Measurements from ENCODE around the gene CSRNP2.
A peak's percentile ranks its signal among the peaks of the same experiment; 100 is the strongest.
"Not testable (repeated sequence)": the region's sequence is repeated elsewhere in the genome, so short reads cannot be mapped to it uniquely, and the experiment has no call there.

CSRNP2 gene

GRCh38 chr12:51078346-51078745 lies 5.0 kb downstream of the CSRNP2 start:
- DNase-seq (ENCODE audit: low read depth), result not testable (repeated sequence)

- DNase-seq (ENCODE audit: low read depth), result no peak
Measured at GRCh38 chr12:51077930-51078329, 5.5 kb downstream of the CSRNP2 start.

DNA sequence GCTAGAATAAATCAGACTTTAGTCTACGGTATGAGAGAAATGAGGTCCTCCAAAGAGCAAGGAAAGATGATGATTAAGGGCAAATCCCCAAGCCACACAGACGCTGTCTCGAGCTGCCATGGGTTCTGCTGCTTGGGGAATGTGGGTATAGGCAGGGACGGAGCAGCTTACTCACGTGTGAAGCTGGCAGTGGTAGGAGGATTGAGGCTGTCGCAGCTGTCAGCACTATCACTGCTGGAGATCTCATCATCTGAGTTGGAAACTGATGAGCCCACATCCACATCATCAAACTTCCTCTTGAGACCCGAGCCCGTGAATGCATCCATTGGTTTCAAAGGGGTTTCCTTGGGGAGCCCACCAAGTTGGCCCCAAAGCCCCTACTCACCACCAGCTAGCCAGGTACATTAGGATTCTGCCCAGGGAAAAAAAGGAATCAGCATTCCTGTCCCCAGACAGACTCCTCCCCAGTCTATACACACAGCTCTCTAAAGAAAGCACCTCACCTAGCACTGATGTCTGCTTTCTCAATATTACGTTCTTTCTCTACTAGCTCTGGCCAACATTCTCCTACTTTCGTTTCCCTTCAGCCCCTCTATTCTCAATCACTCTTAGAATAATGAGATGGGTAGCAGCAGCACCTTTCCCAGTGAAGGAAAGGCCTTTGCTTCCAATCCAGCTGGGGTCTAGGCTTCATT lies 7.0 kb downstream of the CSRNP2 start:
- no peak for DNase-seq (ENCODE audit: low read depth)

DNA sequence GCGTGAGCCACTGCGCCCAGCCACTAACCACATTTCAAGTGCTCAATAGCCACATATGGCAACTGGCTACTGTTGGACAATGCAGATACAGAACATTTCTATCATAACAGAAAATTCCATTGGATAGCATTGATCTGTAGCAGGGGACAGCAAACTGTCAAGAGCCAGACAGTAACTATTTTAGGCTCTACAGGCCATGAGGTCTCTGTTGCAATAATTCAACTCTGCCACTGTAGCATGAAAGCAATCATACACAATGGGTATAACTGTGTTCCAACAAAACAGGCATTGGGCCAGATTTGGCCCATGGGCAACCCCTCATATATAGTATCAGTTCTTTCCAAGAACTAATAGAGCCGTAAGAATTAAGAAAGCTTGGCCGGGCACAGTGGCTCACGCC lies 8.0 kb downstream of the CSRNP2 start:
- no peak for DNase-seq (ENCODE audit: low read depth)

GRCh38 chr12:51071663-51072062 lies 11.7 kb downstream of the CSRNP2 start:
- DNase-seq (ENCODE audit: low read depth), result no peak

- DNase-seq (ENCODE audit: low read depth), result no peak
Measured at GRCh38 chr12:51070004-51070403, 13.4 kb downstream of the CSRNP2 start.

GRCh38 chr12:51067771-51068170 lies 15.6 kb downstream of the CSRNP2 start:
- DNase-seq (ENCODE audit: low read depth), result no peak

GRCh38 chr12:51067229-51067628 lies 16.2 kb downstream of the CSRNP2 start:
- no peak for DNase-seq (ENCODE audit: low read depth)

GRCh38 chr12:51065530-51065929 lies 17.9 kb downstream of the CSRNP2 start:
- DNase-seq (ENCODE audit: low read depth), result no peak

GRCh38 chr12:51062631-51063397 lies 20.6 kb downstream of the CSRNP2 start:
- DNase-seq (ENCODE audit: low read depth), result no peak

DNA sequence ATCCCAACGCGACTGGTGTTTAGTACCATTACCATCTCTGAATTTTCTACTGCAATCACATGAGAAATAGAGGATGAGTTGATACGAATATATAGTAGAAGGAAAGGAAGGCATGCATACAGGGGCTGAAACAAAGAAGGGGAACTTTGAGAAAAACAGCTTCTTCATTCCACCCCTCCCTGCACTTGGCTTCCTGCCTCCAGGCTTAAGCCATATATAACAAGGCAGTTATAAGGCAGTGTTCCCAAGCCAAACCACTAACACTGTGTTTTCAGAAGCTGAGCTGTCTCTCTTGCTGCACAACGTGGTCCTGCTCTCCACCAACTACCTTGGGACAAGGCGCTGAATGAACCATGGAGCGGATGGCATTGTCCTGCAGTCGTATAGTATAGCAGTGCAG lies 24.3 kb downstream of the CSRNP2 start:
- DNase-seq (ENCODE audit: low read depth), result no peak

- DNase-seq (ENCODE audit: low read depth), result no peak
Measured at GRCh38 chr12:51056242-51056641, 27.2 kb downstream of the CSRNP2 start.

GRCh38 chr12:51055060-51055459 lies 28.3 kb downstream of the CSRNP2 start:
- no peak for DNase-seq (ENCODE audit: low read depth)

DNA sequence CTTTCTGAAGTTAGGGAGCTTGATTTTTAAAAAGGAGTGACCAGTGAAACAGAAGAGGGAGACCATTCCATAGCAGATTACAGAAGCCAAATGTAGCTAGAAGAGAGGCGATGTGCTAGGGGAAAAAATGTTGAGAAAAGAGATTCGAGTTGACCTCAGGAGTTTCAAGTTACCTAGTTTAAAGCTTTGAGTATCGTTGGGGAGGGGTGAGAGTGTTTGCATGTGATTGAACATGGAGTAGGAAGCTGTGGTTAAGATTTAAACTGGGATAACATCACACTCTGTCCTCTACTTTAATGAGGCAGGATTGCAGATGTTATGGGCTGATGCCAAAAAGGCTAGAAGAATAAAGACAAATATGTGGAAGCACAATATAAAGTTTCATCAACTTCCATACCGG lies 31.6 kb downstream of the CSRNP2 start:
- no peak for DNase-seq (ENCODE audit: low read depth)

DNA sequence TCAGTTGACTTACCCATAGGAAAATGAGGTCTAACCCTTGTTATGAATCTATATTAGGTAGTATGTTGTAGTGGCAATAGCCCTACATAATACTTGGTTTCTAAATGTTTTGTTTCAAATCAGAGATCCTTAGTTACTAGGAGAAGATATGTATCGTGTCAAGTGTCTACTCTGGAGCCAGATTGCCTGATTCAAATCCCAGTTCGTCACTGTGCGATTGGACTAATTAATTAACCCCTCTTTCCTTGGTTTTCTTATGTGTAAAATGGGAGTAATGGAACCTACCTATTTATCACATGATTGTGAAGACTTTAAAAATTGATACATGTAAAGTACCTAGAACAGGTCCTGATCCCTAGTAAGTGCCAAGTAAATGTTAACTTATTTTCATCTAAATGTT lies 33.9 kb downstream of the CSRNP2 start:
- no peak for DNase-seq (ENCODE audit: low read depth)

DNA sequence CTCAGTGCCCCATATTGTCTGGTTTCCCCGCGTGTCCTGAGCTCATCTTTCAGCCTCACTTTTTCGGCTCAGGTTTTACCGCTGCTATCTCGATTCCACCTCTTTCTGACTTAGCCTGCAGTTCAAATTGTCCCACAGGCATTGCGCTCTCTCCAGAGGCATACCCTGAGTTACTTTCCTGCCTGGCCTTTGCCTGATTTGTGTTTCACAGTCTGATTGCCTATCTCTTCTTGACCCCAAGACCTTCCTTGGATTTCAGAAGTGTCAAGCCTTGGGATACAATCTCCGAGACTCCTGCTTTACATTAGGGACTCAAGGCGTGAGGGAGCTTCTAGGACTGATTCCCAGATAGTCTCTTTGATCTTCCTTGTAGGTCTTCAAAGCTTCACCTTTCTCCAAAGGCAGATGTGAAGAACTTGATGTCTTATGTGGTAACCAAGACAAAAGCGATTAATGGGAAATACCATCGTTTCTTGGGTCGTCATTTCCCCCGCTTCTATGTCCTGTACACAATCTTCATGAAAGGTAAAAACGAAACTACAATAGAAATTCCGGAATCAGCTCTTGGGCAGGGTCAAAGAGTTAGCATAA lies 34.6 kb downstream of the CSRNP2 start:
- DNase-seq (ENCODE audit: low read depth), result no peak

GRCh38 chr12:51047655-51048540 lies 35.5 kb downstream of the CSRNP2 start, which contains the start of gene LETMD1:
TSS of gene LETMD1 (plus strand) at chr12:51048327. CDS start at chr12:51048357, 30 bp downstream.
- DNase-seq (ENCODE audit: low read depth), result peak; percentile 80

DNA sequence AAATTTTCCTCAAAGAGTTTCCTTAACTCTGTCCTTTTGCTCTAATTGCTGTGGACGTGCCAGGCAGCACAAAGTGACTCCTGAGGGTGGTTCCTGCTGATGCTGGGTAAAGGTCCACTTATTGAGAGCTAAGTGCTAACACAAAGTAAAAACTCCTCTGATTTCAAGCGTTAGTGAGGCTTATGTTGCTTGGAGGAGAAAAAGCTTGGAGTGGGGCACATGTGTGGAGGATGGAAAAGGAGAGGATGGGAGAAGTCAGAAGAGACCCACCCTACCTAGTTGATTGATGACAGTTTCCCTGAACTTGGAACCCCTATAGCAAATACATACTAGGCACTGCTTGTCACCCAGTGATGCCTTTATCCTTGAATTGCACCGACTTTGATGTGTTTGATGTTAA lies 47.1 kb downstream of the CSRNP2 start:
- DNase-seq (ENCODE audit: low read depth), result no peak

DNA sequence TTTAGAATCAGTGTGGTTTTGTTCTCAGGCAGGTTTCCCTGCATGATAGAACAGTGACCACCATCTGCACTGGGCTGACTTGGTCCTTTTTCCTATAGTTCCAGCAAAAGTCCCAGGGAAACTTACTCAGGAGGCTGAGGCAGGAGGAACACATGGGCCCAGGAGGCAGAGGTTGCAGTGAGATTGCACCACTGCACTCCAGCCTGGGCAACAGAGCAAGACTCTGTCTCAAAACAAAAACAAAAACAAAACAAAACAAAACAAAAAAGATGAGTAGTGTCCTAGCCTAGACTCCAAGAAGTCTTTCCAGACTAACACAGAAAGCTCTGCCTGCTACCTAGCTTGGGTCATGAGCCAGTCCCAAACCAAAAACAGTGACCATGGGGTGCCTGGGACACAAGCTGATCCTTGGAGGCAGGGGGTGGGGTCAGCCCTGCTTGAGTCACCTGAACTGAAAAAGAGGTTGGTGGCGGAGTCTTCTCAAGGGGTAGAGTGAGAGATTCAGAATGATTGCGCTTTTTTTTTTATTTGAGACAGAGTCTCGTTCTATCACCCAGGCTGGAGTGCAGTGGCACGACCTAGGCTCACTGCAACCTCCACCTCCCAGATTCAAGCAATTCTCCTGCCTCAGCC lies 49.8 kb downstream of the CSRNP2 start:
- no peak for DNase-seq (ENCODE audit: low read depth)

DNA sequence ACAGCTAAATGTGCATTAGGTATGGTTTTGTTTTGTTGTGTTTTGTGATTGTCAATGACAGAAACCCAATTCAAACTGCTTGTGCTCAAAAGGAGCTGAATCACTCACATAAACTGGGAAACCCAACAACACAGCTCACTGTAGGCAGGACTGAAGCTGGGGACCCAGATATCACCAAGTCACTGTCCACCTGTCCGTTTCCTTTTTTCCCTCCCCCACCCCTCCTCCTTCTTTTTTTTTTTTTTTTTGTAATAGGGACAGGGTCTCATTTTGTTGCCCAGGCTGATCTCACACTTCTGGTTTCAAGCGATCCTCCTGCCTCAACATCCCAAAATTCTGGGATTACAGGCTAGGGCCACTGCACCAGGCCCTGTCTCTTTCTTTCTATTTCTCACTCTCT lies 50.3 kb downstream of the CSRNP2 start:
- DNase-seq (ENCODE audit: low read depth), result no peak

DNA sequence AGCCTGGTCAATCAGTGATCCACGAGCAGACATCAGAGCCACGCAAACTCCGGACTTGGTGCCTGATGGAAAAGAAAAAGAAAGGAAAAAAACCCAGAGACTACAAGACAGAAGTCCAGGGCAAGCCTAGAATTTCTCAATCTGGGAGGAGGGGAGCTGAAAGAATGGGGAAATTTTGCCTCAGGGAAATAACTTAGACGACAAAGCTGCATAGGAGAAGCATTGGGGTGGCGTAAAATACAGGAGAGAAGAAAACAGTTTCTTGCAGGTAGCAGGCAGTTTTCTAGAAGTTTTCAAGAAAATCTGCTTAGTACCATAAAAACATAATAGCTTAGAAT lies 54.6 kb downstream of the CSRNP2 start:
- DNase-seq (ENCODE audit: low read depth), result no peak
